Stimulated activated CD4-positive, alpha-beta T cell treated with anti-CD3 and anti-CD28 coated beads, Interleukin-1b, Interleukin-23, amount 100 ng/mL, for 48 hours (primary cell): ENCODE data around the gene ATP5F1D.
"Not testable (repeated sequence)": the region's sequence is repeated elsewhere in the genome, so short reads cannot be mapped to it uniquely, and the experiment has no call there.

Experiments
- DNase-seq: peaks from one replicate; pipeline ENCODE4 v3.0.0-alpha.2; 2020

Gene ATP5F1D

DNA sequence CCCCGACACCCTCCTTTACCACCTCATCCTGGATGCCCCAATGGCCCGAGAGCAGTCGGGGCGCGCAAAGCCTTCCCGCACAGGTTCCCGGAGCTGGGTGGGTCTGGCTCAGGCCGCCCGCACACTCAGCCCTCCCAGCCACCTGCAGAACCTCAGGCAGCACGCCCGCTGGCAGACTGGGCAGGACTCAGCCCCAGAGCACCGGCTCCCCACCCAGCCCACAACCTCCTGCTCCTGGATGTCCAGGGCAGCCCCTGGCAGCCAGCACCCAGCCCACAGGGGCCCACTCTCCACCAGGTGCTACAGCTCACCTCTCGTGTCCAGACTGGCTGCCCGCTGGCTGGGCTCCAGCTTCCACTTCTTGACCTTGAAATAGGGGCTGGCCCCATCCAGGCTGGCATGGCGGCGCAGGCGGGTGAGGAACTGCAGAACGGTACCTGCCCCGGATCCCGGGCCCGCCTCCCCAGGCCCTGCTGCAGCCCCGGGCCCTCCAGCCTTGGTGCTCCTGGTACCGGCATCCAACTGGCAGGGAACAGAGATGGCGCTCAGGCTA lies 8.4 kb upstream of the ATP5F1D start:
- no peak for DNase-seq

DNA sequence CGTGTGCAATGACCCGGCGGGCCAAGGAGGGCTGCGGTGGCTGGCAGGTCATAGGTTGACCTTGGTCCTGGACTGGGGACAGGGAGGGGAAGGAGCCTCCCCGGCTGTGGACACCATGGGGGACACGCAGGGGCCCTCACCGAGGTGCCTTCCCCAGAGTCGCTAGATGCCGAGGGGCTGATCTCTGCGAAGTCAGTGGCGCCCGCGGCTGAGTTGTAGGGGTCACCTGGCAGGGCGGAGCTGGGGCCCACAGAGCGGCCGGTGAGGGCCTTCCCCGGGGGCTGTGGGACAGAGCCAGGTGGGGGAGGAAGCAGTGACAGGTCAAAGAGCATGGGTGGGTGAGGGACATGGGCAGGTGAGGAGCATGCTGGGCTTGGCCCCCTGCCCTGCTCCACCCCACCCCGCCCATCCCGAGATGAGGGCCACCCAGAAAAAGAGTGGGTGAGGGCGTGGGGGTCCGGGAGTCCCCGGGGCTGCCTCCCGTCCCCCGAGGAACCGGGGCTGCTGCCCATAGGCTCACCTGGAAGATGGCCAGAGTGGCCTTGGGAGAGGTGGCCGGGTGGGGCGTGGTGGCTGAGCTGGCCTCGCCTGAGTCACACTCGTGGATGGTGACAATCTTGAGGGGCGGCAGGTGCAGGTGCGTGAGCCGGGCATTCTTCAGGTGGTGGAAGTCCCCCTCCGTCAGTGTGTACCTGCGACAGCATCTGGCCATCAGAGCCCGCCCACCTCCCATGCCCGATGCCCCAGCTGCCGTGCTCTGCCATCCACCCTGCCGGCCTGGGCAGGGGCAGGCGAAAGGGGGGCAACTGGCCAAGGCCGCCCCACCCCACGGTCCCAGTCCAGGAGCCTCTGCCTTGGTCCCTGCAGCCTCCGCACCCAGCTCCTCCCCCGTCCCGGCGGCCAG lies 7.2 kb upstream of the ATP5F1D start:
- no peak for DNase-seq

DNA sequence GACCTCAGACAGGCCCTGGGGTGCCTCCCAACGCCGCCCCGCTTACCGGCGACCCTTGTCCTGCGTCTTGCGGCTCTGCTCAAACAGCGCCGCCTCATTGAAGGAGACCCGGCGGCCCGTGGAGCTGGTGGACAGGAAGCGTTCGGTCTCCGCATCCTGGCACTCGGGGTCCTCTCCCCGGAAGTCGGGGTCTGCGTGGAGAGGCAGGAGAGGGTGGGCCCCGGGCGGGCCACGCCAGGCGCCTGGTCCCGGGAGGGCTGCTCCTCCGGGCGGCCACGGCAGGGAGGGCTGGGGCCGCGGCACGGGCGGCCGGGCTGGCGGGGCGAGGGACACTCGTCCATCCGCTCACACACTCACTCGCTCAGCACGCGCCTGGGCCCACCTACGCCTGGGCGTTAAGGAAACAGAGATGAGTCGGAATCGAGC lies 6.6 kb upstream of the ATP5F1D start:
- DNase-seq: no peak

DNA sequence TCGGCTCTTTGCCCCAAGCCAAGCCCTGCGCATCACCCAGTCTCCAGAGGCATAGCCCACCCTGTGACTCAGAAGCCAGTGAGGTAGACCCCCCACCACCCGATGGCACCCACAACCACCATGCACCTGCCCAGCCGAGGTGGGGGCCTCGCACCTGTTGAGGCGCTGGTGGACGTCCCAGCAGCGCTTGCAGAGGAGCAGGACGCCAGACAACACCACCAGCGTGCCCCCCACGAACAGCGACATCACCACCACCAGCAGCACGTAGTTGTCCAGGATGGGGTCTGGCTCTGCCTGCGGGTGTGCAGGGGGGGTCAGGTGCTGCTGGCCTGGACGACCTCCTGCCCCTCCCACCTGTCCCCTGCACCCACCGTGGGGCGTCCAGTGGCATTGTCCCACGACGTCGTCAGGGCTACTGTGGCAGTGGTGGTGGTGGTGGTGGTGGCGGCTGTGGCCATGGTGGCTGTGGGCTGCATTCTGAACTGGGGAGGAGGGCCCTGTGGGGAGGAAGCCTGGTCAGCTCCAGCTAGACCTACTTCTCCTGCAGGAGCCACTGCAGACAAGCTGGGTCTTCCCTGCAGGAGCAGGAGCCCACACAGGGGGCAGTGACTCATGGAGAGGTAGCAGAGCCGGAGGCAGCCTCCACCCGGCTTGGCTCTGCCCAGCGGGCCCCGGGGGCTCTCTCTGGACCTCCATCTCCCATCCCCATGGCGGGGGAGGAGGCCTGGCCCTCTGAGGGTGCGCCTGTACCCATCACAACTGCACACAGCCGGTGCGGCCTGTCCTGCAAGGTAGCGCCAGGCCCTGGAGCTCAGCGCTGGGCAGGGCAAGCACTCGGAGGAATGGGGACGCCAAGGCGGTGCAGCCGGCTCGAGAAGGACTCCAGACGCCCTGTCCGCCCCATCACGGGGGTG lies 5.7 kb upstream of the ATP5F1D start:
- DNase-seq: no peak

DNA sequence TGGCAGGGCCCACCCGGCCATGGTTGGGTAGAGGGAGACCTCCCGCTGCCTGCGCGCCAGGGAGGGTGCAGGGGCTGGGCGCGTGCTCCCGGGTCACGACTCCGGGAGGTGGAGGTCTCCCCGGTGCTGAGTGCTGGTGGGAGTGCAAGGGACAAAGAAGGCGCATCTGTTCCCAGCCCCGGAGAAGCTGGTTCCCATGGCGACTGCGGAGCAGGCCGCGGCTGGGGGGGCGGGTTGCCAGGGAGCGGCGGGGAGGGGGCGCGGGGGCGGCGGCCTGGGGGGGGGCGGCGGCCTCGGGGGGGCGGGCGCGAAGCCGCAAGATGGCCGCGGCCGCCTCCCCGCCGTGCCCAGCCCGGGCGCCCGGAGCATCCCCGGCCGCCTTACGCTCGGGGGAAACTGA lies 5.0 kb upstream of the ATP5F1D start:
- DNase-seq: no peak

DNA sequence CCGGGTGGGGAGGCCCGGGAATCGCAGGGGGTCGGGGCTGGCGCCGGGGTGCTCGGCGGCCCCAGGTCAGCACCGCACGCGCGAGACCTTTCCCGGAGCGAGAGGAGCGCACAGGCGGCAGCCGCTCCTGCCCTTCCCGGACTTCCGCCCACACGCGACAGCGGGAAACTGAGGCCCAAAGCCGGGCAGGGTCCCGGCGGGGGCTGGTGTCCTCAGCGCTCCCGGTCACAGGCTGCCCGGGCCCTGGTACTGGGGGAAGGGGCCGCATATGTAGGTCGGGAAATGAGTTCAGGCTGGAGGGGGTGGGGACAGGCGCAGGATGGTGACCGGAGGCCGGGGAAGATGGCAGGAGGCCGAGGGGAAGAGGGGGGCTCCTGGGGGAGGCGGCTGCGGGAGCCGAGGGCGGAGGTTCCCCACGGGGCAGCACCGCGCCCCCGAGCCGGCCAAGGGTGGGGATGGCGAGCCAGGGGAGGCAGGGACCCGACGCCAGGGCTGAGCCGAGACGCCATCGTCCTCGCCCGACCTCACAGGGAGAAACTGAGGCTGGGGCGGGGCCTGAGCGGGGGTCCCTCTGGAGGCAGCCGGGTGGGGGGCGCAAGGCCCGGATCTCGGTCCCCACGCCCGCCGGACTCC lies 4.4 kb upstream of the ATP5F1D start:
- no peak for DNase-seq

DNA sequence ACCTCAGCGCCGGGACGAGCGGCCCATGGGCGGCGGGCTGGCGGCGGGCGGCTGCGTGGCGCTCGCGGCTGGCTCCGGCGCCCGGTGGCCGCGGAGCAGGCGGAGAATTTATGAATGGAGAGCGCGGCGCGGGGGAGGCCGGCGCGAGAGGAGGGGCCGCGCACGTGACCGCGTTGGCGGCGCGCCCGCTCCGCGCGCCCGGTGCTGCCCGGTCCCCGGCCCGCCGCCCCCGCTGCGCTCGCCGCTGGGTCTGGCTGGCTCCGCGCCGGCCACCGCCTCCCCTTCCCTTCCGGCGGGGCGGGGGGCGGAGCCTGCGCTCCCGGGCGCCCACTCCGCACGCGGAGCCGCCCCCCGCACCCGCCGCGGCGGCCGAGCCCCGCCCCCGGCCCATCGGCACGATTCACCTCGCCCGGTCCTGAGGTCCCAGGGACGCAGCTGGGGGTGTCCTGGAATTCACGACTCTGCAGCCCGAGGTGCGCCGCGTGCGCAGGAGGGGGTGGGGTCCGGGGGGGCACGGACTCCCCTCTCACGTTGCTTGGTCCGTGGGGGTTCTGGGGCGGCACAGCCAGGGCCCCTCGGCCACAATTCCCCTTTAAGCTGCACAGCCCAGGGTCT lies 3.7 kb upstream of the ATP5F1D start, which contains the start of gene CBARP:
Gene CBARP, minus strand, starts transcription at position 252 of the 615 bp plus-strand sequence. CDS start 1,905 bp downstream, outside the sequence.
- DNase-seq: no peak

DNA sequence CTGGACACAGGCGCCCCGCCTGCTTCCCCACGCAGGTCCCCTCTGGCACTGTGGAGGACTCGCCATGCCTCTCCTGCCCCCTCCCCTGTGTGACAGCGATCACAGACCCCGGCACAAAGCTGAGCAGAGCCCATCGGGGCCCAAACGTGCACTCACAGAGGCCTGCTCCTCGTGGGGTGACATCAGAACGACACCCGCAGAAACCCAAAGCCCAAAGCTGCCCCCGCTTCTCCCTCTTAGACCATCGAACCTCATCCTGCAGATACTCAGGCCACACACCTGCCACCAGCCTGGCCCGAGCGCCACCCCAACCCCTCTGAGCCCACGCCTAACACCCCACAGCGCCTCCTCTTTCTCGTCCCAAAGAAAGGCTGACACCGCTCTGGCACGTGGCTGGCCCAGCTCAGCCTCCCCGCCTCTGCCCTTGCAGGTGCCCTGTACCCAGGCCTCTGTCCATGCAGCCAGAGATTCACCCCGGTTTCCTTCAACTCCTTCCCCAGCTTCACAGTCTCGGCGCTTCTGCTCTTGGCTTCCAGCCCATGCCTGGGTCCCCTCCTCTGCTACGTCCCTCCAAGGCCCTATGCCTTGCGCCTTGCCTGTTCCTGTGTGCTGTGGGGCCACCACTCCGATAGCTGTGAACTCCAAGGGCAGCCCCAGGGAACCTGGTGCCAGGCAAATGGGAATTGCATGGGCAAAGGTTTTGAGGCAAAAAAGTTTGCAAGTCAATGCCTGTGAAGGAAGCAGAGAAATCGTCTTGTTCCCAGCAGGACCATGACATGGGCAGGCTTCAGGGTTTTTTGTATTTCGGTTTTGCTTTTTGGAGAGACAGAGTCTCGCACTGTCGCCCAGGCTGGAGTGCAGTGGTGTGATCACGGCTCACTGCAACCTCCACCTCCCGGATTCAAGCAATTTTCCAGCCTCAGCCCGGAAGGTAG lies 2.9 kb upstream of the ATP5F1D start:
- no peak for DNase-seq

DNA sequence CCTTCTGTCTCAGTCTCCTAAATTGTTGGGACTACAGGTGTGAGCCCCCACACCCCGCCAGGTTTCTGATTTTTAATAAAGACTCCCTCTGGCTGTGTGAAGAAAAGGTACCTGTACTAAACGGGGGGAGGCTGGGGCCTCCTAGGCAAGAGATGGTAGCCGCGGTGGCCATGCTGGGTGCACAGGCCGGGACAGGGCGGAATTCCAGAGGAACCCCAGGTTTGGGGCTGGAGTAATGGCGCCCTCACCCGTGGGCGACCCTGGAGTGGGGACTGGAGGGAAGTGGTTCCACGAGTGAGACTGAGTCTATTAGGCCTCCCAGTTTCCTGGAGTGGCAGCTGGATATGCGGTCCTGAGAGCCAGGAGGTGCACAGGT lies 2.1 kb upstream of the ATP5F1D start:
- no peak for DNase-seq

DNA sequence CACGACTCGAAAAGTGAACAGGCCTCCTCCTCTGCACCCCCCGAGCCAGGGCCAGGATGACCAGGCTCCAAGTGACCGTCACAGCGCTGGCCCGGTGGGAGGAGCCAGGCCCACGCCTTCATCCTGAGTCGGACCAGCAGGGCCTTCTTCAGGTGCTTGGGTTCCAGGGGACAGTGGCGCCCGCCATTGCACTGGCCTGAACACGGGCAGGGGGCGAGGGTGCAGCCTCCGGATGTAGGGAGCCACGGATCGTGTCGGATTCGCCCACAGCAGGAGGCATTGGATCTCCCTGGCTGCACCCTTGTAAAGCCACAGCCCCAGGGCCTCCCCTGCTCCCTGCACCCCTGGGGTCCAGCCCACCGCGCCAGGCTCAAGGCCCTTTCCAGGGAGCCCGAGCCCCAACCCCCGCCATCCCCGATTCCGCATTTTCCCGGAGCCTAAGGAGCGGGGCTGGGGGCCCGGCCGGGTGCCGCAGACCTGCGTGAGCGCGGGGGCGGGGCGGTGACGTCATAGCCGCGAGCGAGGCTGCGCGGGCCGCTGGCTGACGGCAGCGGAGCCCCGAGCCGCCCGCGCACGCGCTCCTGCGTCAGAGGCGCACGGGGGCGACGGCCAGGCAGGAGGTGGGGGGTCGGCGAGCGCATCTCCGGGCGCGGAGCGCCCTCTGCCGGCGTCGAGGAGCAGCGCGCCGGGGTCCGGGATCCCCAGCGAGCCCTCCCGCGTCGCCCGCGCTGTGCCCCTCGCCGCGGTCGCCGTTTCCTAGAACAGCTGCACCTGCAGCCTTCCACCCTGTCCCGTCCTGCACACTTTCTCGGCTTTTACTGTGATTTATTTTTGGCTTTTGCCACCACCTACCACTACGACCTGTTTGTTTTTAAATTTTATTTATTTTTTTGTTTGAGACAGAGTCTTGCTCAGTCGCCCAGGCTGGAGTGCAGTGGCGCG lies 1.5 kb upstream of the ATP5F1D start:
- peak; percentile 92 for DNase-seq

DNA sequence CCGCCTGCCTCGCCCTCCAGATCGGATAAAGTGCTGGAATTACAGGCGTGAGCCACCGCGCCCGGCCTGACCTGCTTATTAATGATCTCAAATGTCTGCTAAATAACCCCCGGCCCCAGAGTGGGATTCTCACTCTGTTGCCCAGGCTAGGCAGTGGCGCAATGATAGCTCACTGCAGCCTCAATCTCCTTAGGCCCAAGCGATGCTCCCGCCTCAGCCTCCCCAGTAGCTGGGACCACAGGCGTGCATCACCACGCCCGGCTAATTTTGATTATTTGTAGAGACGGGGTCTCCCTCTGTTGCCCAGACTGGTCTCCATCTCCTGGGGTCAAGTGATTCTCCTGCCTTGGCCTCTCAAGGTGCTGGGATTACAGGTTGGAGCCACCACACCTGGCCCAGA lies 626 bp upstream of the ATP5F1D start:
- DNase-seq: no peak

DNA sequence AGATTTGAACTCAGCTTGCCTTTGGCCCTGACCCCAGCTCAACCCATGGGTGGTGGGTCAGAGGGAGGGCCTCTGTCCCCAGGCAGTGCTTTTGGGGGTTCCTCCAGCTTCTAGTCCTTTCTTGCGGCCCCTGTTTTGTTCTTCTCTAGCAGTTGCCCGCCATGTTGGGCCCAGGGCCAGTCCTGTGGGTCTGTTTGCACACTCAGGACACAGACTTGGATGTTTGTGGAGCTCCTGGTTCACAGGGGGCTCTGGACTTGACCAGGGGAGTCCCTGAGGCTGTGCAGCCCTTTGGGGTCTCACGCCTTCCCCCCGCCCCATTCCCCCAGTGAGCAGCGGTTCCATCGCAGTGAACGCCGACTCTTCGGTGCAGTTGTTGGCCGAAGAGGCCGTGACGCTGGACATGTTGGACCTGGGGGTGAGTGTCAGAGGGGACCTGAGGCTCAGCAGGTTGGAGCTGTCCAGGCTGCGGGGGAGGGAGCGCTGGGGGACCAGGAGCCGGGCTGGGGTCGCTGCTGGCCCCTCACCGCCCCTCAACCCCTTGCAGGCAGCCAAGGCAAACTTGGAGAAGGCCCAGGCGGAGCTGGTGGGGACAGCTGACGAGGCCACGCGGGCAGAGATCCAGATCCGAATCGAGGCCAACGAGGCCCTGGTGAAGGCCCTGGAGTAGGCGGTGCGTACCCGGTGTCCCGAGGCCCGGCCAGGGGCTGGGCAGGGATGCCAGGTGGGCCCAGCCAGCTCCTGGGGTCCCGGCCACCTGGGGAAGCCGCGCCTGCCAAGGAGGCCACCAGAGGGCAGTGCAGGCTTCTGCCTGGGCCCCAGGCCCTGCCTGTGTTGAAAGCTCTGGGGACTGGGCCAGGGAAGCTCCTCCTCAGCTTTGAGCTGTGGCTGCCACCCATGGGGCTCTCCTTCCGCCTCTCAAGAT lies 2.5 kb downstream of the ATP5F1D start:
- DNase-seq: peak; percentile 83

DNA sequence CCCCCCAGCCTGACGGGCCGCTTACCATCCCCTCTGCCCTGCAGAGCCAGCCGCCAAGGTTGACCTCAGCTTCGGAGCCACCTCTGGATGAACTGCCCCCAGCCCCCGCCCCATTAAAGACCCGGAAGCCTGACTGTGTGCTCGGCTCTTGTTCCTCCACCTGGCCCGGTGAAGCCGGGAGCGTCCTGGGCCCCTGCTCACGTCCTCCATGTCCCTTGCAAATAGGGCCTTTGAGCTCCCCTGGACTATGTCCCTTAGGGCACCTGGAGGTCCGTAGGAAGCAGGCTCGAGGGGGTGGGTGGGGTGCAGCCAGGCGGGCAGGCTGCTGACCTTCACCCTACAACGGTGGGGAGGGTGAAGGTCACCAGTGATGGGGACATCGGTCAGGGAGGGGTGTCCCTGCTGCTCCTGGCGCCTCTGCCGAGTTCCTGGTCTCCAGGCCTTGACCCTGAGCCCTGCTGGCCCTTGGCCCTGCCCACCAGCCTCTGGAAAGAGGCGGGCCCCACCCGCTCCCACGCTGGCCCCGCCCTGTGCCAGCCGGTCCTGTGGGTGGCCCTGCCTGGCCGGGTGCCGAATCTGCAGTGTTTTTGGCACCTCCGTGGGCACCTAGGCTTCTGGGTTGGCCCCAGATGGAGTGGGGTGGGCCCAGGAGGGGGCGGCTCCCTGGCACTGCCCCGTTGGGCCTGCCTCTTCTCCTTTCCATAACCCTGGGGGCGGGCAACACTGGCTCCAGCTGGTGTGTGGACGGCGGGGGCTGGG lies 3.3 kb downstream of the ATP5F1D start:
- no peak for DNase-seq

DNA sequence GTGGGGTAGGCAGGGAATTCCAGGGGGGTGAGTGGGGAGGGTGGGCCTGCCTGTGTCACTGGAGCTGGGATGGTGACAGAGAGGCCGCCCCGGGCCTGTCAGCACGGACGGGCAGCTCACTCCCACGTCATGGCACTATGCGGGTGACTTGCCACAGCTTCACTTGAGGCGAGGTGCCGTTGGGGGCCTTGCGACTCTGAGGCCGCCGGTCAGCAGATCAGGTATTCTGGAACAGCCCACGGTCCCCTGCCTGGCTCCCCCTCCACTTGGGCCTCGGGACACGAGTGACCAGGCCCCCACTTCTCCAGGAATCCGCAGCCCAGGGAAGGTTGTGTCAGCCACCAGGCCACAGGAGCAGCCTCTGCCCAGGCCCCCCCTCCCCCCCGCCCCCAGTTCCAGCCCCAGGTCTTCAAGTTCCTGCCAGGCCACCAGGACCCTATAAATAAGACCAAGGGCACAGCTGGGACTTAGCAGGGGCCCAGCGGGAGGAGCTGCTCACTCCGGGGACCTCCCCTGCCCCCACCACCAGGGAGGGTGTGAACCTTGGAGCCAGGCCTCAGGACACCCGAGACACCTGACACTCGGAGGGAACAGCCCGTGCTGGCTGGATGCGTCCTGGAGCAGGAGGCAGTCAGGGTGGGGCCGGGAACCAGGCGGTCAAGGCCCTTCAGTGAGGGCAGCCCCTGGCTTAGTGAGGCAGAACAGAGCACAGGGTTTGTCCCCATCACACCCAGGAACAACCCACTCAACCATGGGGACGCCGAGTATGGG lies 4.1 kb downstream of the ATP5F1D start:
- DNase-seq: no peak

DNA sequence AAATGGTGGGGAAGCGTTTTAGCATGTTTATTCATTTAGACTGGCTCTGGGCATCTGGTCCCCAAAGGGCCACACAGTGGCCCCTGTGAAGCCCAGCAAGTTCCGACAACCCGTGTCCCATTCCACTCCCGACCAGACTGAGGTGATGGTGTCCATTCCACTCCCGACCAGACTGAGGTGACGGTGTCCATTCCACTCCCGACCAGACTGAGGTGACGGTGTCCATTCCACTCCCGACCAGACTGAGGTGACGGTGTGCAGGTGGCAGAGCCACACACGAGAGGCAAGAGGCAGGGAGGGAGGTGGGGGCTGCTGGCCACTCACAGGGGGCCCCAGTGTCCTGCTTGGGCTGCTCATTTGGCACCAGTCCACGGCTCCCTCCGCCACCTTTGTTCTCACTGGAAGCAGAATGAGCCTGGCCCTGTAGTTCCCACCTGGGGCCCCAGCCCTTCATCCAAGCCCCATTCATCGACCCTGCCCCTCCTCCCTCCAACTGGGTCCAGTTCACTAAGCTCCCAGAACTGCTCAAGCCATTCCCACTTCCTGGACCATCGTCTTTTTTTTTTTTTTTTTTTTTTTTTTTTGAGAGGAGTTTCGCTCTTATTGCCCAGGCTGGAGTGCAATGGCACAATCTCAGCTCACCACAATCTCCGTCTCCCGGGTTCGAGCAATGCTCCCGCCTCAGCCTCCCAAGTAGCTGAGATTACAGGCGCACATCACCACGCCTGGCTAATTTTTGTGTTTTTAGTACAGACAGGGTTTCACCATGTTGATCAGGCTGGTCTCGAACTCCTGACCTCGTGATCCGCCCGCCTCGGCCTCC lies 4.9 kb downstream of the ATP5F1D start:
- DNase-seq: not testable (repeated sequence)

DNA sequence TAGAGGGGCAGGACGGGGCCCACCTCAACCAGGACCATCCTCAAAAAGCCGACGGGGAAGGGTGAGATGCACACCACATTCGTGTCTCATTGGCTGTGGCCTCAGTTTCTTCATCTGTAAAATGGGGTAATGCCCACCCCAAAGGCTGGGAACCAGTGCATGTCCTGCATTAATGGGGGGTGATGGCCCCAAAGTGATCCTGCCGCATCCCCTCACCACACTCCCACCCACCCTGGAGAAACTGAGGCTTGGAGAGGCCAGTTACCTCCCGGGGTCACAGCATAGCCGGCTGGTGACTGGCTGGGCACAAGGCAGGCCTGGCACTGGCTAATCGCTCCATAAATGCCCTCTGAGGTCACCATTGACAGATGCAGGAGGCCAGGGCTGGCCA lies 6.2 kb downstream of the ATP5F1D start:
- no peak for DNase-seq
